ENCODE results near the gene CDH23. TPM values are rescaled to one million over a fixed set of nuclear protein-coding genes. Genes with fewer than 3 reads are reported as not detected.
A peak's percentile ranks its signal among the peaks of the same experiment; 100 is the strongest.

The CDH23 gene
- total RNA-seq, 1 experiment from 2014 or later = 0.34 TPM

DNA sequence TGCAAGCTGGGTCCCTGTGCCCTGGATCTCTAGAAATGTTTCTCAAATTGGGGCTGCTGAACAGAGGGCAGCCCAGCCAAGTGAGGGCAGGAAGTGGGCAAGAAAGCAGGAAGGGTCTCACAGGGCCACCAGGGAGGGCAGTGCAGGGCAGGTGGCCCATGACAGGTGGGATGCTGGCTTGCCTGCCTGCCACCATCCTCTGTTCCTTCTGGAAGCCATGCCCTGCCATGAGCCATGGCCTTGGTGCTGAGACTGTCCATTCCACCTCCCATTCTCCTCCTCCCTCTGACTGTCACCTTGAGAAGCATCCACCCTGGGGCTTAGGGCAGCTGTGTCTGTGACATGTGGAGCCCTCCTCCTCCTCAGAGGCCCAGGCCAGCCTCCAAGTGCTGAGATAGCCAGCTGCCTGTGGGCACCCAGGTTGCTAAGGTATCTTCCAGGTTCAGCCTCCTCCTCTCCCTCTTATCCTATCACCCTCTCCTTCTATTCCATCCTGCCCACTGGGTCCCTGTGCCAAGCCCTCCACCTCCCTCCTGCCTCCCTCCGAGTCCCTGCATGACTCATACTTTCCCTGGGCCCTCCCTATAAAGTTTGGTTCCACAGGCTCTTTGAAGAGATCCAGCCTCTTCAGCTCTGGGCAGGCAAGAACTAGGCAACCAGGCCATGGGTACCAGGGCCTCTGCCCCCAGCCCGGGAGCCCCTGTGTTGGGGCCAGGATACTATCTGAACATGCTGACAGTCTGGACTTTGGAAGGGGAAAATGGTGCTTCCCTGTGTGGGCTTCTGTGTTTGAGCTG lies 375.3 kb downstream of the CDH23 start:
- no peaks in the 10 kb centered on the region for H3K27me3 Mint-ChIP-seq (ENCODE audit: insufficient read depth, unreplicated experiment)
- no peak for DNase-seq
- Histone ChIP-seq H3K27me3 (replicated peaks; ENCODE audit: control insufficient read depth, insufficient read depth, low read length) (no peaks in the 10 kb centered on the region), H3K4me3 (ENCODE audit: low read depth, low read length) (peak overlapping the region; percentile 56; the same call in 1 of the 2 replicates), H3K36me3 (ENCODE audit: control insufficient read depth, insufficient read depth, low read length) (no peaks in the 10 kb centered on the region; the same call in 1 of the 2 replicates), H3K9me3 (no peaks in the 10 kb centered on the region), H3K4me1 (peaks cover 65% of the 10 kb centered on the region)
- BruUV-seq (replicated peaks) = no TSS peak
- H3K4me3 Mint-ChIP-seq (ENCODE audit: unreplicated experiment) = peak overlapping the region; percentile 70
- intact Hi-C loops (cut with micrococcal nuclease; ENCODE audit: unreplicated experiment) = loop anchor here (2.0 to 5.0 kb wide), 2 partner anchors 45 to 60 kb away; no protein-coding TSS in a partner anchor
- peak overlapping the region; percentile 1 for H3K27ac Mint-ChIP-seq (ENCODE audit: unreplicated experiment)
- H3K9me3 Mint-ChIP-seq (ENCODE audit: unreplicated experiment) = no peaks in the 10 kb centered on the region
- peaks cover 9% of the 10 kb centered on the region for H3K36me3 Mint-ChIP-seq (ENCODE audit: insufficient read depth, unreplicated experiment)
- CTCF ChIA-PET = interaction anchor here (1.0 to 2.9 kb wide), 4 partner anchors 7 to 124 kb away, joined by 3 to 22 read pairs (median 6); no protein-coding TSS in a partner anchor
- TF ChIP-seq CTCF (IDR thresholded peaks at IDR 0.05; ENCODE audit: insufficient read depth in 1 of 2, low read depth in 1 of 2, low read length in 1 of 2, severe bottlenecking in 1 of 2, unreplicated experiment in 1 of 2) = no peak
- POLR2A ChIA-PET = no interaction called here
- H3K4me1 Mint-ChIP-seq (ENCODE audit: low read depth, unreplicated experiment) = peaks cover 27% of the 10 kb centered on the region

DNA sequence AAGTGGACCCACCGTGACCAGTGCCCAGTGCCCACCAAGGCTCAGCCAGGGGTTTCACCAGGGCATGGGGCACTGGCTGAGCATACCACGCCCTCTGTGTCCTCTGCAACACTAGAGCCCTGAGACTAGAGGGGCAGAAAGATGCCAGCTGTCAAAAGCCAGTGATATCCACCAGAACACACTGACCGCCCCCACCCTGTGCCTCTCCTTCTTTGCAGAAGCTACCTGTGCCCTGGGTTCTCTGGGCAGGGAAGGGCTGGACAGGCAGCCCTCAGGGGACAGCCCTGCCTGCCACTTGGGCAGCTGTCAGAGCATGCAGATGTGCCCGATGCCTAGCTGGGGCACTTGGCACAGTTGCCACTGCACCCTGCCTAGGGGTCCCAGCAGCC lies 376.1 kb downstream of the CDH23 start:
- Mint-ChIP-seq H3K4me3 (ENCODE audit: unreplicated experiment) (peak overlapping the region; percentile 70), H3K27me3 (ENCODE audit: insufficient read depth, unreplicated experiment) (no peaks in the 10 kb centered on the region), H3K27ac (ENCODE audit: unreplicated experiment) (peak overlapping the region; percentile 61), H3K4me1 (ENCODE audit: low read depth, unreplicated experiment) (peaks cover 20% of the 10 kb centered on the region), H3K9me3 (ENCODE audit: unreplicated experiment) (no peaks in the 10 kb centered on the region), H3K36me3 (ENCODE audit: insufficient read depth, unreplicated experiment) (peaks cover 2% of the 10 kb centered on the region)
- no peak for DNase-seq
- peak overlapping the region; percentile 56 for H3K4me3 ChIP-seq (ENCODE audit: low read depth, low read length)
- H3K36me3 ChIP-seq (ENCODE audit: control insufficient read depth, insufficient read depth, low read length) = no peaks in the 10 kb centered on the region; the same call in 1 of the 2 replicates
- BruUV-seq (replicated peaks) = TSS peak; percentile 19
- intact Hi-C loops (cut with micrococcal nuclease; ENCODE audit: unreplicated experiment) = loop anchor here (1.0 to 5.0 kb wide), 3 partner anchors 20 to 61 kb away; no protein-coding TSS in a partner anchor
- CTCF ChIA-PET = interaction anchor here (0.9 to 2.9 kb wide), 15 partner anchors 8 to 1757 kb away, joined by 3 to 22 read pairs (median 5); partner anchors contain the start of gene C10orf105
- TF ChIP-seq CTCF (IDR thresholded peaks at IDR 0.05; ENCODE audit: insufficient read depth in 1 of 2, low read depth in 1 of 2, low read length in 1 of 2, severe bottlenecking in 1 of 2, unreplicated experiment in 1 of 2) = no peak
- POLR2A ChIA-PET = interaction anchor here (0.8 to 1.0 kb wide), 3 partner anchors 13 to 1641 kb away, joined by 3 to 5 read pairs (median 3); partner anchors contain the start of genes ANXA7 and PSAP
- H3K4me1 ChIP-seq = peaks cover 57% of the 10 kb centered on the region
- H3K9me3 ChIP-seq = no peaks in the 10 kb centered on the region
- H3K27me3 ChIP-seq (replicated peaks; ENCODE audit: control insufficient read depth, insufficient read depth, low read length) = no peaks in the 10 kb centered on the region

DNA sequence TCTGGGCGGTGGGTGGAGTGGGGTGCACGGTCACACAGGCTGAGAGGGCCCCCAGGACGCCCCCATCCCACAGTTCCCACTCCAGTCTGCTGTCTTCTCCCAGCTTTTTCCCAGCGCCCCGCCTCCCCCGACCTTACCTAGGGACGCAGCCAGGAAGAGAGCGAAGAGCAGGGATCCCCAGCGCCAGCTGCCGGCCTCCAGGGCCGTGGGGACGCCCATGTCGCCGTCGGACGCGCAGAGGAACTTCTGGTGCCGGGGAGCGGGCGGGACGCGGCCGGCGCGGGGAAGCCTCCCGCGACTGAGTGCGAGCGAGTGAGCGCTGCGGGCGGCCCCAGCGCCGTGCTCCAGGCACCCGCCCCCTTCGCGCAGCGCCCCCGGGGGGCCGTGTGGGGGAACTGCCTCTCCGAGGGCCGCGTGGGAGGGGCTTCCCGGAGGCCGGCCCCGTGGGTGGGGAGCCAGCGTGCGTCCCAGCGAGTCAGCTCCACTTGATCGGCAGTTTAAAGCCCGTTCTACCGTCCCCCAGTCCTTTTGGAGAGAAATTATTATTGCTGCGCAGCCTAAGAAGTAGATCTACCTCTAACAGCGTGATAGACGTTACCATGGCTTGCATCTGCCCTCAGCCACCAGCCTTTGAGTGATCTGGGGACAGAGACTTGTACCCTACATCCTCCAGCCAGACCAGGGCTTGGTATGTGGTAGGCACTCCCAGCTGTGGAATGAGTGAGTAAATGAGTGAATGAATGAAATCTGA lies 376.7 kb downstream of the CDH23 start, which contains the start of gene VSIR:
VSIR (minus strand) TSS at position 300 of the 751 bp plus-strand sequence; CDS start at position 219, 81 bp downstream.
- Mint-ChIP-seq H3K27ac (ENCODE audit: unreplicated experiment) (peak within 1 kb of the TSS; percentile 61), H3K36me3 (ENCODE audit: insufficient read depth, unreplicated experiment) (no peaks in the 10 kb centered on the region), H3K4me3 (ENCODE audit: unreplicated experiment) (peak within 1 kb of the TSS; percentile 70), H3K4me1 (ENCODE audit: low read depth, unreplicated experiment) (peaks cover 17% of the 10 kb centered on the region), H3K27me3 (ENCODE audit: insufficient read depth, unreplicated experiment) (no peaks in the 10 kb centered on the region), H3K9me3 (ENCODE audit: unreplicated experiment) (no peaks in the 10 kb centered on the region)
- TF ChIP-seq CTCF (IDR thresholded peaks at IDR 0.05; ENCODE audit: insufficient read depth in 1 of 2, low read depth in 1 of 2, low read length in 1 of 2, severe bottlenecking in 1 of 2, unreplicated experiment in 1 of 2) = peak; percentile 86 to 98
- Histone ChIP-seq H3K4me1 (peaks cover 51% of the 10 kb centered on the region), H3K9me3 (no peaks in the 10 kb centered on the region), H3K4me3 (ENCODE audit: low read depth, low read length) (peak within 1 kb of the TSS; percentile 56), H3K36me3 (ENCODE audit: control insufficient read depth, insufficient read depth, low read length) (no peaks in the 10 kb centered on the region; the same call in 1 of the 2 replicates), H3K27me3 (replicated peaks; ENCODE audit: control insufficient read depth, insufficient read depth, low read length) (no peaks in the 10 kb centered on the region)
- ChIA-PET CTCF (interaction anchor here (0.7 to 2.9 kb wide), 21 partner anchors 9 to 1756 kb away, joined by 3 to 22 read pairs (median 5); partner anchors contain the start of genes C10orf105 and SLC29A3), POLR2A (interaction anchor here (0.6 to 1.1 kb wide), 7 partner anchors 14 to 1640 kb away, joined by 3 to 5 read pairs (median 3); partner anchors contain the start of genes ANXA7 and PSAP)
- DNase-seq = peak; percentile 87 to 98
- BruUV-seq (replicated peaks) = TSS peak; percentile 70
- intact Hi-C loops (cut with micrococcal nuclease; ENCODE audit: unreplicated experiment) = loop anchor here (1.0 to 5.0 kb wide), 3 partner anchors 20 to 61 kb away; no protein-coding TSS in a partner anchor

Measured in Caco-2 (cell line).